AG04449 (cell line): Measurements from ENCODE around the gene SPINK13.
"Not testable (repeated sequence)": the region's sequence is repeated elsewhere in the genome, so short reads cannot be mapped to it uniquely, and the experiment has no call there.

ENCODE experiments used
- CTCF ChIA-PET: fragments of 350-600 bp; formaldehyde crosslinking; extraction: SDS; loops from one replicate; lab custom pipeline; 2021; ENCODE audit warnings: antibody characterized with exemption; lab: Yijun Ruan, JAX
- POLR2A ChIA-PET: fragments of 400-600, 350-600 bp; formaldehyde crosslinking; extraction: SDS; loops from one replicate; lab custom pipeline; 2020; ENCODE audit warnings: antibody characterized with exemption, inconsistent platforms; lab: Yijun Ruan, JAX
- DNase-seq: peaks from one replicate; pipeline ENCODE4 v3.0.0-alpha.2; 2010; ENCODE audit warnings: low read depth, low spot score
- H3K4me3 ChIP-seq: 2 replicates; pipeline ENCODE4 v1.5.1; 2011; ENCODE audit warnings: low read depth, mild to moderate bottlenecking, control low read depth, low read length
- CTCF ChIP-seq: IDR thresholded peaks from one replicate; pipeline ENCODE4 v1.5.1; 2011; ENCODE audit warnings: mild to moderate bottlenecking, moderate library complexity, low read length, control low read depth, inconsistent platforms; ENCODE audit not compliant: insufficient read depth; ENCODE audit errors: missing control alignments

Gene SPINK13

GRCh38 chr5:148309746-148310145 is 41.2 kb downstream of the SPINK13 start:
- H3K4me3 ChIP-seq: no peak overlapping the region
- CTCF ChIA-PET: no interaction called here
- POLR2A ChIA-PET: no interaction called here
- TF ChIP-seq CTCF: no peak
- no peak for DNase-seq

GRCh38 chr5:148311484-148311883 is 42.9 kb downstream of the SPINK13 start:
- TF ChIP-seq CTCF: no peak
- DNase-seq: no peak
- POLR2A ChIA-PET: no interaction called here
- H3K4me3 ChIP-seq: no peak overlapping the region
- CTCF ChIA-PET: no interaction called here

GRCh38 chr5:148312153-148312552 is 43.6 kb downstream of the SPINK13 start, which contains the start of gene SPINK7:
Gene SPINK7 (plus strand): TSS chr5:148312423. CDS start chr5:148312484, 61 bp downstream.
- POLR2A ChIA-PET: no interaction called here
- DNase-seq: no peak
- no peak for TF ChIP-seq CTCF
- CTCF ChIA-PET: no interaction called here
- H3K4me3 ChIP-seq: no peak within 1 kb of the TSS

- POLR2A ChIA-PET: no interaction called here
- no peak for DNase-seq
- CTCF ChIA-PET: no interaction called here
- no peak for TF ChIP-seq CTCF
- no peak overlapping the region for H3K4me3 ChIP-seq
Observed at GRCh38 chr5:148314187-148314586, 45.6 kb downstream of the SPINK13 start.

GRCh38 chr5:148314731-148315130 is 46.1 kb downstream of the SPINK13 start:
- no peak overlapping the region for H3K4me3 ChIP-seq
- ChIA-PET POLR2A (no interaction called here), CTCF (no interaction called here)
- no peak for DNase-seq
- TF ChIP-seq CTCF: no peak

- POLR2A ChIA-PET, DNase-seq, CTCF ChIA-PET: not testable (repeated sequence)
- peak overlapping the region; percentile 26 for H3K4me3 ChIP-seq
Observed at GRCh38 chr5:148320011-148320963, 51.7 kb downstream of the SPINK13 start.
